Retinal pigment epithelial cell (primary cell): ENCODE data around the gene DNAJC11.

Experiments
- DNase-seq: peaks from one replicate; pipeline ENCODE4 v3.0.0-alpha.2; 2010; ENCODE audit warnings: low read depth
- H3K4me3 ChIP-seq: 2 replicates; pipeline ENCODE4 v1.5.1; 2011; ENCODE audit warnings: mild to moderate bottlenecking, low read length, control low read depth, moderate library complexity
- CTCF ChIP-seq: conservative IDR thresholded peaks from 2 replicates; pipeline ENCODE4 v1.5.1; 2011; ENCODE audit warnings: low read depth, low read length, control low read depth, inconsistent platforms

Gene DNAJC11

DNA sequence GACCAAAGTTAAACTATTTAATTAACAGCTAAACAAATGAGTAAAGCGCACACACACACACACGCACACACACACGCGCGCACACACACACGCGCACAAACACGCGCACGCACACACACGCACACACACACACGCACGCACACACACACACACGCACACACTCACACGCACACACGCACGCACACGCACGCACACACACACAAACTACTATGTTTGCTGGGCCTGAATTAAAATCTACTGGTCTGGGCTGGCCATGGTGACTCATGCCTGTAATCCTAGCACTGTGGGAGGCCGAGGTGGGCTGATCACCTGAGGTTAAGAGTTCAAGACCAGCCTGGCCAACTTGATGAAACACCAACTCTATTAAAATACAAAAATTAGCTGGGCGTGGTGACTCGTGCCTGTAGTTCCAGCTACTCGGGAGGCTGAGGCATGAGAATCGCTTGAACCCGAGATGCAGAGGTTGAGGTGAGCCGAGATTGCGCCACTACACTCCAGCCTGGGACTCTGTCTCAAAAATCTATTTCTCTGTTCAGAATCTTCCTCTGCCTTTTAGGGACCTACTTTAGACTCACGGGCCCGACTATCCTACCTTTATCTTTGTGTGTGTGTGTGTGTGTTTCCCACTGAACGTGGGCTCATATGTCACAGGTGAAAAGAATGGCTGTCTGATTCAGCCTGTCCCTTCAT, 37.5 kb upstream of the DNAJC11 start:
- TF ChIP-seq CTCF, result no peak
- no peak for DNase-seq
- no peak overlapping the region for H3K4me3 ChIP-seq

DNA sequence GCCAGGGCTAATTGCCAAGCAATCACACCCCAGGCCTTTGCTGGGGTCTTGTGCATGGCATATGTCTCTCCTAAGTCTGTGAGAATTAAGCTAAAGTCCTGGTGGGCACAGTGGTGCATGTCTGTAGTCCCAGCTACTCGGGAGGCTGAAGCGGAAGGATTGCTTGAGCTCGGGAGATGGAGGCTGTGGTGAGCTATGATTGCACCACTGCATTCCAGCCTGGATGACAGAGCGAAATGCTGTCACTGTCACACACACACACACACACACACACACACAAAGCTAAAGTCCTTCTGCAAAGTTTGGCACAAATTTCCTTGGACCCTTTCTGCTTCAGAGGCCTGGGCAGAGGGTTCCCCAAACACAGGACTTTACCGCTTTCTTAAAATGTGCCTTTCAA, 31.3 kb upstream of the DNAJC11 start:
- TF ChIP-seq CTCF, result no peak

DNA sequence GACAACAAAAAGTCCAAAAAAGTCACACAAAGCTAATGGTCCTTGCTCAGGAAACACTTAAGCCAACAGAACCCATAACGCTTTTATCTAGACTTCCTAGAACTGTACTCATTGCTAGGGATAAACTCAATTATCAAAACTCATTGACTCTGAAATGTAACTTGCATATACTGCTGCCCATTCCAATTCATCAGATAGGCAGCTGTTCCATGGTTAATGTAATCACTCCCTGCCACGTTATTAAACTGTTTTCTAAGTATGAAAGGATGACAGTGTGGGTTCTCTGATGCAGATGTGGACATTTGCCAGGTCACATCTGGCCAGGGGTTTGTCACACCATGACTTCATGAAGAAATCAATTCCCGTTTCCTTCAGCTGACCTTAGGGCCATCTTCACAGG, 30.3 kb upstream of the DNAJC11 start:
- DNase-seq, result no peak
- TF ChIP-seq CTCF, result no peak
- H3K4me3 ChIP-seq, result no peak overlapping the region

More for the DNA sequence above, 31.3 kb upstream of the DNAJC11 start:
- no peak overlapping the region for H3K4me3 ChIP-seq
- DNase-seq, result no peak

- no peak for TF ChIP-seq CTCF
- no peak for DNase-seq
- H3K4me3 ChIP-seq, result no peak overlapping the region
Observed at GRCh38 chr1:6730880-6731279, 29.3 kb upstream of the DNAJC11 start.

DNA sequence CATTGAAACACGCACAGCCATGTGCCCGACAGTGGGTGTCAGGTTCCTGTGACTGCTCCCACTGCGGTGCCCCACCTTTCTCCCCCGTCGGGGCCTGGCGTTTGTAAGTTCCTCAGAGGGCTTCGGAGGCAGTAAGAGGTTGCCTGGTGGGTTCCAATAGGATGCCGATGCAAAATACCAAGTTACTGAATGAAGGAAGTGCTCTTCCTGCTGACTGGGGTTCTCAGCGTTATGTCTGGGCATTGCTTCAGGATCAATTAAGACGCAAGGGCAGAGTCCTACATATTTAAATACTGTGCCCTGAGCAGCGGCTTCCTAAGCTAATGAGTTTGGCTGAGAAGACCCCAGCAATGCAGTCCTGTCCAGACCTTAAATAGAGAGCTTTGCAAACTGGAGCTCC, 28.9 kb upstream of the DNAJC11 start:
- no peak for DNase-seq
- TF ChIP-seq CTCF, result no peak
- H3K4me3 ChIP-seq, result no peak overlapping the region

GRCh38 chr1:6727535-6727934, 25.9 kb upstream of the DNAJC11 start:
- no peak overlapping the region for H3K4me3 ChIP-seq
- TF ChIP-seq CTCF, result peak; percentile 93
- no peak for DNase-seq

DNA sequence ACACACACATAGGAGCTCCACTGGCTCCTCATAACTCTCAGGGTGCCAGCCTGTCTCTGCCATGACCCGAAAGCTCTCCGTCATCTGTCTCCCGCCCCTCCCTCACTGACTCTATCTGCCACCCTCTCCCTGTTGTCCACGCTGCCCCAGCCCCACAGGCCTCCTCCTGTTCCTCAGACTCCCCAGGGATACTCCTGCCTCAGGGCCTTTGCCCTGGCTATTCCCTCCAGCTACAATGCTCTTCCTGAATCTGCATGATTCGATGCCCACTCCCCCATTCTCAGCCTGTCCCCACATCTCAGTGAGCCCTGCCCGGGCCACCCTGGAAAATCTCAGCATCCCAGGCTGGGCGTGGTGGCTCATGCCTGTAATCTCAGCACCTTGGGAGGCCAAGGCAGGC, 24.6 kb upstream of the DNAJC11 start:
- no peak overlapping the region for H3K4me3 ChIP-seq
- no peak for DNase-seq
- no peak for TF ChIP-seq CTCF
